Putamen (tissue), 1 donor: ENCODE results near the gene AEBP2.
A peak's percentile ranks its signal among the peaks of the same experiment; 100 is the strongest.
"Not testable (repeated sequence)": the region's sequence is repeated elsewhere in the genome, so short reads cannot be mapped to it uniquely, and the experiment has no call there.

Source experiments
- DNase-seq: peaks from one replicate; pipeline ENCODE4 v3.0.0-alpha.2; 2016; ENCODE audit warnings: low spot score

AEBP2 gene

GRCh38 chr12:19507823-19508222 is 68.5 kb downstream of the AEBP2 start:
- no peak for DNase-seq

GRCh38 chr12:19510461-19510860 is 71.2 kb downstream of the AEBP2 start:
- DNase-seq, result no peak

GRCh38 chr12:19515179-19515578 is 75.9 kb downstream of the AEBP2 start:
- peak; percentile 35 for DNase-seq

- no peak for DNase-seq
These were observed 78.3 kb downstream of the AEBP2 start for GRCh38 chr12:19517583-19517982.

DNA sequence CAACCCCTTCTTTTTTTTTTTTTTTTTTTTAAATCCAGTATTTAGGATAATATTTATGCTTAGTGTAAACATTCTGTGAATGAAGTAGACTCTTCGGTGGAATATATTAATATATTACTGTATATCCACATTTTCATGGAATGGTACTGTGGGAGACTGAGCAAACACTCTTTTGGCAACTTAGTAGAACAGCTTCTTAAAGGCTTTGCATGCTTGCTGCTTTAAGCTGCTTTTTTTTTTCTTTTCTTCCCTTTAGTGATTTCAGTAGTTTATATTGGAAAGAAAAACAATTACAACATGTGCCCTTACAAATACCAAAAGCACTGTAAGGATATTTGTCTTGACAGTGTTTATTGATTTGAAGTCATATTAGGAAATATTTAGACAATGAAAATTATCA is 78.9 kb downstream of the AEBP2 start:
- no peak for DNase-seq

DNA sequence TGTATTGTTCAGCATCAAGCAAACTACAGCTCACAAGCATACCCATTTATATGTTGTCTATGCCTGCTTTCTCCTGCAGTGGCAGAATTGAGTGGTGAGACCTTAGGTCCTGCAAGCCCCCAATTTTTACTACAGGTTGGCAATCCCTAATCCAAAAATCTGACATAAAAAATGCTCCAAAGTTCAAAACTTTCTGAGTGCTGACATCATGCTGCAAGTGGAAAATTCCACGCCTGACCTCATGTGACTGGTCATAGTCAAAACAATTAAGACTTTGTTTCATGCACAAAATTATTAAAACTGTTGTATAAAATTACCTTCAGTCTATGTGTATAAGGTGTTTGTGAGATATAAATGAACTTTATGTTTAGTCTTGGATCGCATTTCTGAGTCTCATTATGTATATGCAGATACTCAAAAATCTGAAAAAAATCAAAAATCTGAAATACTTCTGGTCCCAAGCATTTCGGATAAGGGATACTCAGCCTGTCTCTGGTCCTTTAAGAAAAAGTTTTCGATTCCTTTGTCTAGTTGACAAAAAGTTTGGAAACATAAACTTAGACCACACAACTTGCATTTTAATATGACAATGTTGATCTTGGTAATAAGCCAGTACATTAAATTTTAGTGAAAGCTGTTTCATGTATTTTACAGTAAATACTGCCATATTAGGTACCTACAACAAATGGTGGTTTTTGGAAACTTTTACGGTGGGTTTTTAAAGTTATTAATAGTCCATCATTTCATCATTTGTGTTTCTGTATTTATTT is 81.5 kb downstream of the AEBP2 start:
- no peak for DNase-seq

DNA sequence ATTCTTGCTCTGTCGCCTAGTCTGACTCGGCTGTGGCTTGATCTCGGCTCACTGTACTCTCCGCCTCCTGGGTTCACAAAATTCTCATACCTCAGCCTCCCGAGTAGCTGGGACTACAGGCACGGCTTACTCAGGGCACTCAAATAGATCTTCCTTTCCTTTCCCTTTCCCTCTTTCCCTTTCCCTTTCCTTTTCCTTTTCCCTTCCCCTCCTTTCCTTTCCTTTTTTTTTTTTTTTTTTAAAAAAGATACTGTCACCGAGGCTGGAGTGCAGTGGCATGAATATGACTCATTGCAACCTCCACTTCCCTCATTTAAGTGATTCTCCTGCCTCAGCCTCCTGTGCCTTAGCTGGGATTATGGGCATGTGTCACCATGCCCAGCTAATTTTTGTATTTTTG is 86.0 kb downstream of the AEBP2 start:
- no peak for DNase-seq

GRCh38 chr12:19527866-19528265 is 88.6 kb downstream of the AEBP2 start:
- no peak for DNase-seq

DNA sequence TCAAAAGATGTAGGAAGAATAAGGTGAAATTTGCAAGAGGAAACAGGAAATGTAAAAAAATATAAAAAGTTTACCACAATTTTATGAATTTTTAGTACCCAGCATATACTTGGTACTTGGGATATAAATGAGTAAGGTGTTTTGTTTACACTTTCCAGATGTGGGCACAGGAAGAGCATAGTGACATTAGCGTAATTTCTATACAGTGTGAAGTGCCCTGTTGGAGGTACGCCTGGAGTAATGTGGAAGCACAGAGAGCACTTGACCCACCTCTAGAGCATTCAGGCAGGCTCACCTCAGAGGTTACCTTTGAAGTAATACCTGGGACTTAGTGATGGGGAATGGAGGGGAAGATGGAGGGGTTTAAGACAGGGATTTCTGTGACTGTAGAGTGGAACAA is 89.5 kb downstream of the AEBP2 start:
- no peak for DNase-seq

DNA sequence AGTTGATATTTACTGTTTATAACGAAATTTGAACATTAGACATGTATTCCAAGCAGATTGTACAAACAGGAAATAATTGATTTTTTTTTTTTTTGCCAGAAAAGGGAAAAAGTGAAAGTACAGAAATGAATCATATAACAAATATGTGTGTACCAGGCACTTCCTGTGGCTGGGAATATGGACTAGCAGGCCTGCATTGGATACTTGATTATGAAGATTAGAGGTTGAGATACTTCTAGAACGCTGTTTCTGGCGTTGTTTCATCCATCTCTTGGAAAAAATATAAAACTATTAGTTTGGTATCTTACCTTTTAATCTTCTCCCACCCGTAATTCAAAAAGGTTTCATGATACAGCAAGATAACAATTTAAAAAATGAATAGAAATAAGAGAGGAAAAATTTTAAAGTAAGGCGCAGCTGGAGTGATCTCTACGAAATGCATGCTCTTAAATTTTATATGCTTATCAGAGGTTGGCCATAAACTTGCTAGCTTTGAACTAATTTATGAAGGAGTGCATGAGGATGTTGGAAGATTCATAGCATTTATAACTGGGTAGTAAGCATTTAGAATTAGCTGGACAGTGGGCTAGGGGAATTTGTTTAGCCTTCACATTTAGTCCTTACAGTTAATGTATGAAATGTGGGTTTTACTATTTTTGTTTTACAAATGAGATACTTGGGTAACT is 90.8 kb downstream of the AEBP2 start:
- DNase-seq, result no peak

DNA sequence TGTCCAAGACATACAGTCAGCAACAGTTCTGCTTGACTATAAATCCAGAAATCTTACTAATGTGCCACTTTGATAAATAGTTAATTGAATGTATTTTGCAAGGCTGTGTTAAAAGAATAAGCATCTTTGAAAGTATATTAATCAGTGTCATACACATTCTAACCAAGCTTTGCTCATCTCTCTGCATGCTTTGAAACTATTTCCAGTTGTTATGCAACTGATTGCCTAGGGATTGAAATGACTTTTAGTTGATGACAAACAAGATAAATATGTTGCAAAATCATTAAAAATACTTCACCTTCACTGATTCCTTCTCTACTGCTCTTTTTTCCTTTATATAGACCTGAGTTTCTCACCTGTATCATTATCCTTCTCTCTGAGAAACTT is 91.3 kb downstream of the AEBP2 start:
- DNase-seq, result no peak

- no peak for DNase-seq
These were observed 94.3 kb downstream of the AEBP2 start for GRCh38 chr12:19533567-19533966.

- DNase-seq, result no peak
These were observed 99.8 kb downstream of the AEBP2 start for GRCh38 chr12:19539071-19539470.

- DNase-seq, result no peak
These were observed 100.5 kb downstream of the AEBP2 start for GRCh38 chr12:19539836-19540235.

- no peak for DNase-seq
These were observed 103.3 kb downstream of the AEBP2 start for GRCh38 chr12:19542606-19543005.

- DNase-seq, result no peak
These were observed 105.1 kb downstream of the AEBP2 start for GRCh38 chr12:19544353-19544752.

DNA sequence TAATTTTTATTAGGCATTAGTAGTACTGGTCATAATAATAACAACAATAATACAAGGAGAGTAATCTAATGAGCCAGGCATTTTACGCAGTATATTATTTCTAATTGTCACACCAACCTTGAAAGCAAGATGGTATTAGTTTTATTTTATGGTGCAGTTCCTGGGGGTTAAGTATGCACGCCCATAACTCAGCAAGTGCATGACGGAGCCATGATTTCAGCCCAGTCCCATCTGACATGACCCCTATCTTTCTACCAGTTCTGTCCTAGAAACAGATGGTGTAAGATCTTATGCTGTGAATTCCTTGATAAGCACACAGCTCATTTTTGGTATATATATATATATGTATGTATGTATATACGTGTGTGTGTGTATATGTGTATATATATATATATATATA is 106.0 kb downstream of the AEBP2 start:
- DNase-seq, result no peak

DNA sequence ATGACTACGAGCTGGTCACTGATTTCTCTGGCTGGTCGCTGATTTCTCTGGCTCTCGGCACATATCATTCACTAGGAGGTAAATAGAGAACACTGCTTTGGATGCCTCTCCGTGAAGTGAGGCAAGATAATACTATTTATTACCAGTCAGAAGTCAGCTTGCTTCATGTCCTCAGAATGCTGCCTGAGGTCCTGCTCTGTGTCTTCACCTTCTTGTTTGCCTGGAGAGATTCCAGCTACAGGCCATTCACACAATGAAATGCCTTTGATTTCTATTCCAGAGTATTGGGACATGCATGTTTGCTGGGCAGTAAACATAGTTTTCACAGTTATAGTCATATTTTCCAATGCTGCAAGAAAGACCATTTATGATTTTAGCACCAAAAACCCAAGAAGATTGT is 106.7 kb downstream of the AEBP2 start:
- DNase-seq, result no peak

DNA sequence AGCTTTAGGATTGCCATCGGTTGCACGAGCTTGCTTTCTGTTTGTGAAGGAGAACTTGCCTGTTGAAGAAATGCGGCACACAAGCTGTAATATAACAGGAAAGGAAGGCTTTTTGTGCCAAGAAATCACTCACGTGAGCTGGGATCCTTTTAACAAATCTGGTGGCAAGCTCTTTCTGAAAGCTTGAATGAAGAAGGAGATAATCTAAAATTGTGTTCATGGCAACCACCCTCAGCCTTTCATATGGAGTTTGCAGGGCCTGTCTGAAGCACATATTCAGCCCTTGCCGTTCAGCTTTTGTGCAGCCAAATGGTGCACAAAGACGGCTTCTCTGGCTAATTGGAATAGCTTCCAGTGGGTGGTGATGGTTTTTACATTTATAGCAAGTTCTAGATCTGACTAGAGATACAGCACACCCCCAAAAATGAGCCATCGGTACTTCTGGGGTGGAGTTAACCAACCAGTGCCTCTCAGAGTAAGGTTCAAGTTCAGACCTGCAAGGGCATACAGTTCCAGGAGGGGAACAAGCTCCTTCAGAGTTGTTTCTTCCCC is 107.4 kb downstream of the AEBP2 start:
- DNase-seq, result peak; percentile 50

- DNase-seq, result no peak
These were observed 108.0 kb downstream of the AEBP2 start for GRCh38 chr12:19547271-19547671.

DNA sequence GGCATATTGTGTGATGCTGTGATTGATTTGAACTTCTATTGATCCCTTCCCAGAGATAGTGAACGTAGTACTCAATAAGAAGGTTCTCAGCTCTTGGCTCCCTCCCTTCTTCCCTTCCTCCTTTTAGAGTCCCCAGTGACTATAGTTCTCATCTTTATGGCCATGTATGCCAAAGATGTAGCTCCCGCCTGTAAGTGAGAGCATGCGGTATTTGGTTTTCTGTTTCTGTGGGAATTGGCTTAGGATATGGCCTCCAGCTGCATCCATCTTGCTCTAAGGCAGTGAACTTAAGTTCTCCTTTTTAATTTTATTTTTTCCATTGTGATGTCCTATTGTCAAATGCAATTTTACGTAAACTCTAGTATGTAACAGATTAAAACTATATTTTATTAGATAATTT is 109.5 kb downstream of the AEBP2 start:
- no peak for DNase-seq

DNA sequence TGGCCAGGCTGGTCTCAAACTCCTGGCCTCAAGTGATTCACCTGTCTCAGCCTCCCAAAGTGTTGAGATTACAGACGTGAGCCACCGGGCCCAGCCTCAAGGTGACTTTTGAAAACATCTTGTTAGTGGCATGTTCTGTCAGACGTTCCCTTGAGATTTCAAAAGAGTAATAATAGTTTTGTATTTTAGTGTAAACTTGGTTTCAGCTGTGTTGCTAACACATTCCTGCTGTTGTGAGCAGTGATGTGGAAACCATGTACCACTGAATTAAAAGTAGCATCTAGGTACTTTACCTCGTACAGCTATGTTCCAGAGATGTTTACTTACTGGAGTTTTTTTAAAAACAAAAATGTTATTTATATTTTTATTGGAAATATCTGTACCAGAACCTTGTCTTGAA is 111.3 kb downstream of the AEBP2 start:
- DNase-seq, result no peak

GRCh38 chr12:19552441-19553097 is 113.3 kb downstream of the AEBP2 start:
- DNase-seq, result not testable (repeated sequence)
